SK-N-SH (cell line): Measurements from ENCODE around the gene ONECUT1. TPM values are rescaled to one million over a fixed set of nuclear protein-coding genes. Genes with fewer than 3 reads are reported as not detected.

Source experiments
- CTCF ChIA-PET: fragments of 300-600, 350-600 bp; formaldehyde crosslinking; extraction: SDS; loops from one replicate; lab custom pipeline; 2021; lab: Yijun Ruan, JAX
- POLR2A ChIA-PET: fragments of 350-600 bp; sonication (Branson Sonifier 250); formaldehyde crosslinking; extraction: SDS; loops from one replicate; lab custom pipeline; 2020; ENCODE audit warnings: antibody characterized with exemption, inconsistent platforms; lab: Yijun Ruan, JAX
- DNase-seq: peaks from one replicate; pipeline ENCODE4 v3.0.0; 2012
- H2AFZ ChIP-seq: fragments of 200-600 bp; sonication (generic); 2 replicates; pipeline ENCODE4 v1.8.1; 2016; ENCODE audit warnings: antibody characterized with exemption, mild to moderate bottlenecking, low read depth
- H3F3A ChIP-seq: fragments of 200-600 bp; sonication (generic); replicated peaks from 2 replicates; pipeline ENCODE3; 2016; ENCODE audit warnings: antibody characterized with exemption, mild to moderate bottlenecking; ENCODE audit not compliant: insufficient read depth
- H3K27ac ChIP-seq, 2 experiments: fragments of 200-500 bp in 1 of 2; fragments of 200-600 bp in 1 of 2; sonication (Bioruptor generic) in 1 of 2; sonication (generic), shearing (Covaris generic) in 1 of 2; 2 replicates each; pipeline versions ENCODE4 v1.5.1 to v1.6.1; 2014 to 2016; ENCODE audit warnings: low read depth in 2 of 2, inconsistent platforms in 1 of 2, low read length in 1 of 2, mild to moderate bottlenecking in 1 of 2, mixed read lengths in 1 of 2
- H3K27me3 ChIP-seq: fragments of 200-600 bp; sonication (generic), shearing (Covaris generic); 2 replicates; pipeline ENCODE4 v1.6.1; 2016; ENCODE audit warnings: mixed run types; ENCODE audit not compliant: insufficient read depth
- H3K36me3 ChIP-seq, 2 experiments: fragments of 200-500 bp in 1 of 2; fragments of 200-600 bp in 1 of 2; sonication (Bioruptor generic) in 1 of 2; sonication (generic) in 1 of 2; replicated peaks in 1 of 2; 2 replicates each; pipeline versions ENCODE3 to v1.5.1; 2014 to 2016; ENCODE audit warnings: low read length in 1 of 2, mild to moderate bottlenecking in 1 of 2; ENCODE audit not compliant: insufficient read depth in 2 of 2, control insufficient read depth in 1 of 2
- H3K4me1 ChIP-seq, 2 experiments: fragments of 200-500 bp in 1 of 2; fragments of 200-600 bp in 1 of 2; sonication (Bioruptor generic) in 1 of 2; sonication (generic), shearing (Covaris generic) in 1 of 2; 2 replicates each; pipeline versions ENCODE4 v1.5.1 to v1.6.1; 2014 to 2016; ENCODE audit warnings: low read depth in 1 of 2, low read length in 1 of 2, mixed run types in 1 of 2; ENCODE audit not compliant: insufficient read depth in 2 of 2, control insufficient read depth in 1 of 2
- H3K4me2 ChIP-seq: fragments of 200-600 bp; sonication (generic), shearing (Covaris generic); 2 replicates; pipeline ENCODE4 v1.6.1; 2017; ENCODE audit warnings: mixed run types
- H3K4me3 ChIP-seq, 2 experiments: fragments of 200-500 bp in 1 of 2; fragments of 200-600 bp in 1 of 2; sonication (Bioruptor generic) in 1 of 2; sonication (generic), shearing (Covaris generic) in 1 of 2; 2 replicates each; pipeline versions ENCODE4 v1.5.1 to v1.8.1; 2014 to 2016; ENCODE audit warnings: low read depth in 2 of 2, inconsistent platforms in 1 of 2, low read length in 1 of 2, mild to moderate bottlenecking in 1 of 2, mixed read lengths in 1 of 2, moderate library complexity in 1 of 2
- H3K79me2 ChIP-seq: fragments of 200-600 bp; sonication (generic); 2 replicates; pipeline ENCODE4 v1.8.1; 2017; ENCODE audit warnings: mild to moderate bottlenecking; ENCODE audit not compliant: insufficient read depth
- H3K9ac ChIP-seq: fragments of 200-600 bp; sonication (generic); 2 replicates; pipeline ENCODE4 v1.6.1; 2017; ENCODE audit warnings: mixed run types
- H3K9me2 ChIP-seq: fragments of 200-600 bp; sonication (generic); 2 replicates; pipeline ENCODE4 v1.6.1; 2017; ENCODE audit warnings: mixed run types
- H3K9me3 ChIP-seq: fragments of 200-600 bp; sonication (generic); 2 replicates; pipeline ENCODE4 v1.6.1; 2017; ENCODE audit warnings: mixed run types, mild to moderate bottlenecking, moderate library complexity
- H4K20me1 ChIP-seq: fragments of 200-600 bp; sonication (generic); 2 replicates; pipeline ENCODE4 v1.6.1; 2017; ENCODE audit warnings: mild to moderate bottlenecking, mixed run types; ENCODE audit not compliant: insufficient read depth
- CHD2 ChIP-seq: fragments of 150-350 bp; IDR thresholded peaks from 2 replicates; pipeline ENCODE4 v1.6.1; 2018; ENCODE audit warnings: low read length; ENCODE audit not compliant: partially characterized antibody
- EZH2phosphoT487 ChIP-seq: fragments of 200-600 bp; sonication (generic); IDR thresholded peaks from 2 replicates; pipeline ENCODE4 v1.6.1; 2017; ENCODE audit warnings: low read depth, mixed run types, mild to moderate bottlenecking, antibody characterized with exemption, moderate library complexity, borderline replicate concordance
- FOSL2 ChIP-seq: IDR thresholded peaks from 2 replicates; pipeline ENCODE4 v1.4.0; 2012; ENCODE audit warnings: low read depth, mild to moderate bottlenecking, moderate library complexity, borderline replicate concordance
- FOXM1 ChIP-seq: IDR thresholded peaks from 2 replicates; pipeline ENCODE4 v1.4.0; 2012; ENCODE audit warnings: low read depth, mild to moderate bottlenecking
- JUND ChIP-seq: IDR thresholded peaks from 2 replicates; pipeline ENCODE4 v1.4.0; 2012
- MEF2A ChIP-seq: IDR thresholded peaks from 2 replicates; pipeline ENCODE4 v1.4.0; 2012; ENCODE audit warnings: low read depth, borderline replicate concordance
- MXI1 ChIP-seq: IDR thresholded peaks from 2 replicates; pipeline ENCODE4 v1.6.1; 2012; ENCODE audit warnings: mild to moderate bottlenecking, low read depth, low read length, improper control_type of control experiment
- NFIC ChIP-seq: IDR thresholded peaks from 2 replicates; pipeline ENCODE4 v1.4.0; 2012; ENCODE audit warnings: borderline replicate concordance
- NRF1 ChIP-seq: IDR thresholded peaks from 2 replicates; pipeline ENCODE4 v1.6.1; 2012; ENCODE audit warnings: low read depth, mild to moderate bottlenecking, low read length
- POLR2AphosphoS5 ChIP-seq: IDR thresholded peaks from 2 replicates; pipeline ENCODE4 v1.6.1; 2012; ENCODE audit warnings: low read depth, low read length
- RCOR1 ChIP-seq: fragments of 150-350 bp; IDR thresholded peaks from 2 replicates; pipeline ENCODE4 v1.6.1; 2017; ENCODE audit warnings: antibody characterized with exemption, low read length
- RFX5 ChIP-seq: IDR thresholded peaks from 2 replicates; pipeline ENCODE4 v1.6.1; 2012; ENCODE audit warnings: mild to moderate bottlenecking, improper control_type of control experiment, low read length
- RXRA ChIP-seq: IDR thresholded peaks from 2 replicates; pipeline ENCODE4 v1.4.0; 2012; ENCODE audit warnings: low read depth, mild to moderate bottlenecking, borderline replicate concordance
- SIN3A ChIP-seq: IDR thresholded peaks from 2 replicates; pipeline ENCODE4 v1.6.1; 2012; ENCODE audit warnings: low read depth, mild to moderate bottlenecking, low read length, moderate library complexity, borderline replicate concordance
- TAF1 ChIP-seq: IDR thresholded peaks from 2 replicates; pipeline ENCODE4 v1.6.1; 2012; ENCODE audit warnings: low read depth, mild to moderate bottlenecking, low read length, moderate library complexity, borderline replicate concordance
- TEAD4 ChIP-seq: IDR thresholded peaks from 2 replicates; pipeline ENCODE4 v1.4.0; 2012; ENCODE audit warnings: mild to moderate bottlenecking, borderline replicate concordance; ENCODE audit not compliant: insufficient read depth
- USF1 ChIP-seq: IDR thresholded peaks from 2 replicates; pipeline ENCODE4 v1.4.0; 2012; ENCODE audit warnings: low read depth, borderline replicate concordance
- YY1 ChIP-seq: IDR thresholded peaks from 2 replicates; pipeline ENCODE4 v1.4.0; 2012; ENCODE audit warnings: low read depth, mild to moderate bottlenecking
- WGBS: methylation state at CpG from one replicate; pipeline ENCODE4 v1.1.6; 2017; ENCODE audit warnings: low lambda C conversion rate; 5-methylcytosine and 5-hydroxymethylcytosine counted together
- polyA plus RNA-seq, 3 experiments: library from polyadenylated mRNA; depleted of rRNA; stranded (reverse); fragments of >200 nt; gene quantifications; 2 replicates each; pipeline ENCODE4 v1.2.3, GENCODE V29; 2012

Gene ONECUT1
- polyA plus RNA-seq, 1 of the 3 experiments (the other 2 are of a cell fraction): not detected

GRCh38 chr15:52746162-52746757, 43.9 kb downstream of the ONECUT1 start:
- no peaks in the 10 kb centered on the region for H3K4me1 ChIP-seq
- H3K36me3 ChIP-seq: no peaks in the 10 kb centered on the region
- 31% methylated on average over 6 of the region's 6 CpGs for WGBS
- H3K9me3 ChIP-seq: no peaks in the 10 kb centered on the region
- no peaks in the 10 kb centered on the region for H3F3A ChIP-seq
- CTCF ChIA-PET: interaction anchor here (1.3 kb wide), 1 partner anchor 10 kb away, joined by 6 read pairs; no protein-coding TSS in a partner anchor
- no peak overlapping the region for H2AFZ ChIP-seq
- H4K20me1 ChIP-seq: no peaks in the 10 kb centered on the region
- TF ChIP-seq POLR2AphosphoS5: no peak
- TF ChIP-seq JUND: no peak
- no peak for TF ChIP-seq TAF1
- TF ChIP-seq MEF2A: no peak
- no peak for TF ChIP-seq USF1
- TF ChIP-seq RFX5: no peak
- no peak for TF ChIP-seq SIN3A
- TF ChIP-seq RCOR1: no peak
- no peak for TF ChIP-seq FOXM1
- TF ChIP-seq RXRA: no peak
- no peak for TF ChIP-seq TEAD4
- TF ChIP-seq MXI1: no peak
- no peak for TF ChIP-seq NRF1
- TF ChIP-seq FOSL2: no peak
- no peak for TF ChIP-seq NFIC
- no peak for TF ChIP-seq CHD2
- TF ChIP-seq YY1: no peak
- no peak for TF ChIP-seq EZH2phosphoT487
- H3K27me3 ChIP-seq: peaks cover 6% of the 10 kb centered on the region; the same call in 1 of the 2 replicates
- no peaks in the 10 kb centered on the region for H3K9me2 ChIP-seq
- no peak overlapping the region for H3K4me2 ChIP-seq
- no peak for DNase-seq
- no peak overlapping the region for H3K4me3 ChIP-seq
- no peak overlapping the region for H3K9ac ChIP-seq
- H3K27ac ChIP-seq: no peak overlapping the region
- no peaks in the 10 kb centered on the region for H3K79me2 ChIP-seq
- POLR2A ChIA-PET: no interaction called here
